Panc1 (cell line): ENCODE data around the gene VIPR2. TPM values are rescaled to one million over a fixed set of nuclear protein-coding genes. Genes with fewer than 3 reads are reported as not detected.

Experiments used
- ATAC-seq: fragments of 200-7000 bp; cut with Tn5 transposase; 2 replicates; pipeline ENCODE4 v1.9.1; 2020; ENCODE audit warnings: mild to moderate bottlenecking, moderate library complexity
- BruUV-seq: library from RNA; stranded (reverse); fragments of 400-500 nt; replicated peaks from 2 replicates; lab custom pipeline; 2021; lab: Mats Ljungman, UMichigan
- CTCF ChIA-PET: fragments of 300-600 bp; sonication (Branson Sonifier 250); formaldehyde crosslinking; loops from one replicate; lab custom pipeline; 2022; ENCODE audit warnings: antibody characterized with exemption; lab: Charles Lee
- POLR2A ChIA-PET: fragments of 300-600 bp; sonication (Branson Sonifier 250); formaldehyde crosslinking; loops from one replicate; lab custom pipeline; 2022; ENCODE audit warnings: antibody characterized with exemption; lab: Charles Lee
- DNase-seq: peaks from one replicate; pipeline ENCODE4 v3.0.0-alpha.2; 2010; ENCODE audit warnings: low read depth, low spot score
- H3K27ac ChIP-seq: 2 replicates; pipeline ENCODE4 v1.5.1; 2011; ENCODE audit warnings: mild to moderate bottlenecking, low read length, inconsistent platforms
- H3K27me3 ChIP-seq: fragments of 200-500 bp; sonication (Bioruptor generic); 2 replicates; pipeline ENCODE4 v1.6.0; 2014; ENCODE audit warnings: low read length, inconsistent platforms; ENCODE audit not compliant: control insufficient read depth, insufficient read depth
- H3K36me3 ChIP-seq: fragments of 200-500 bp; sonication (Bioruptor generic); 2 replicates; pipeline ENCODE4 v1.5.1; 2014; ENCODE audit warnings: inconsistent platforms, mild to moderate bottlenecking, low read length, moderate library complexity; ENCODE audit not compliant: control insufficient read depth, insufficient read depth
- H3K4me1 ChIP-seq: 2 replicates; pipeline ENCODE4 v1.5.1; 2011; ENCODE audit warnings: inconsistent platforms, mild to moderate bottlenecking, low read length, moderate library complexity; ENCODE audit not compliant: control insufficient read depth, insufficient read depth
- H3K4me3 ChIP-seq, 2 experiments: 2 replicates each; pipeline ENCODE4 v1.5.1; 2011 to 2012; ENCODE audit warnings: low read depth in 2 of 2, low read length in 2 of 2, mild to moderate bottlenecking in 2 of 2, inconsistent platforms in 1 of 2, moderate library complexity in 1 of 2
- H3K9me3 ChIP-seq: fragments of 200-500 bp; sonication (Bioruptor generic); 2 replicates; pipeline ENCODE4 v1.5.1; 2014; ENCODE audit warnings: low read depth, mild to moderate bottlenecking, inconsistent platforms, low read length, moderate library complexity; ENCODE audit not compliant: control insufficient read depth, insufficient read depth
- CTCF ChIP-seq: fragments of 450-650 bp; IDR thresholded peaks from 2 replicates; pipeline ENCODE4 v1.5.1; 2017; ENCODE audit warnings: mild to moderate bottlenecking
- POLR2AphosphoS5 ChIP-seq: IDR thresholded peaks from 2 replicates; pipeline ENCODE4 v1.6.1; 2012; ENCODE audit warnings: mild to moderate bottlenecking, low read depth, low read length, moderate library complexity
- REST ChIP-seq, 2 experiments: IDR thresholded peaks; 2 replicates each; pipeline ENCODE4 v1.6.1; 2011 to 2012; ENCODE audit warnings: low read depth in 2 of 2, control low read depth in 1 of 2, low read length in 1 of 2, mild to moderate bottlenecking in 1 of 2, moderate library complexity in 1 of 2; ENCODE audit not compliant: insufficient read depth in 1 of 2
- SIN3A ChIP-seq: IDR thresholded peaks from 2 replicates; pipeline ENCODE4 v1.6.1; 2012; ENCODE audit warnings: low read depth, mild to moderate bottlenecking, low read length, moderate library complexity, borderline replicate concordance; ENCODE audit not compliant: insufficient read depth
- TCF7L2 ChIP-seq: IDR thresholded peaks from 2 replicates; pipeline ENCODE4 v1.6.1; 2011; ENCODE audit warnings: mild to moderate bottlenecking, low read depth, low read length, inconsistent platforms
- in situ Hi-C: cut with HindIII; loops from 2 replicates; pipeline ENCODE4 v1.10.0; 2016; ENCODE audit warnings: low sequenced_read_pairs, low pct_unique_long_range_greater_than_20kb
- intact Hi-C: fragments of 100-400 bp; cut with micrococcal nuclease; formaldehyde crosslinking; loops from one replicate; pipeline ENCODE4 v1.10.0; 2022; ENCODE audit not compliant: unreplicated experiment
- total RNA-seq: library from RNA; stranded (reverse); gene quantifications from one replicate; pipeline ENCODE4 v1.2.1, GENCODE V29; 2021; ENCODE audit not compliant: unreplicated experiment

Gene VIPR2
- total RNA-seq, 1 experiment from 2014 or later: not detected

- TF ChIP-seq POLR2AphosphoS5: no peak
- no peak for TF ChIP-seq TCF7L2
- no peak for TF ChIP-seq REST (IDR thresholded peaks at IDR 0.05; ENCODE audit: insufficient read depth in 1 of 2, low read depth in 2 of 2, low read length in 1 of 2)
- no peak for TF ChIP-seq CTCF
- TF ChIP-seq SIN3A: no peak
- Histone ChIP-seq H3K4me3 (no peak overlapping the region), H3K9me3 (no peaks in the 10 kb centered on the region), H3K27ac (no peak overlapping the region), H3K36me3 (no peaks in the 10 kb centered on the region), H3K4me1 (no peaks in the 10 kb centered on the region), H3K27me3 (peaks cover 1% of the 10 kb centered on the region; the same call in 1 of the 2 replicates)
- in situ Hi-C loops (no loop called here), intact Hi-C loops (no loop called here)
- POLR2A ChIA-PET: no interaction called here
- CTCF ChIA-PET: no interaction called here
- no peak for ATAC-seq
- DNase-seq: no peak
- BruUV-seq: no TSS peak
Observed at GRCh38 chr7:158995514-158995913, 149.2 kb downstream of the VIPR2 start.

- in situ Hi-C loops (no loop called here), intact Hi-C loops (no loop called here)
- peaks cover 2% of the 10 kb centered on the region; the same call in 1 of the 2 replicates for H3K27me3 ChIP-seq
- H3K27ac ChIP-seq: no peak overlapping the region
- BruUV-seq: no TSS peak
- no peak overlapping the region for H3K4me3 ChIP-seq
- no peak for DNase-seq
- TF ChIP-seq REST (IDR thresholded peaks at IDR 0.05; ENCODE audit: insufficient read depth in 1 of 2, low read depth in 2 of 2, low read length in 1 of 2) (no peak), SIN3A (no peak), CTCF (no peak), POLR2AphosphoS5 (no peak), TCF7L2 (no peak)
- H3K4me1 ChIP-seq: no peaks in the 10 kb centered on the region
- POLR2A ChIA-PET: no interaction called here
- no peaks in the 10 kb centered on the region for H3K9me3 ChIP-seq
- CTCF ChIA-PET: no interaction called here
- no peaks in the 10 kb centered on the region for H3K36me3 ChIP-seq
- ATAC-seq: no peak
Observed at GRCh38 chr7:158994687-158995086, 150.0 kb downstream of the VIPR2 start.
